Measurements from ENCODE around the gene CD163.
"Not testable (repeated sequence)": the region's sequence is repeated elsewhere in the genome, so short reads cannot be mapped to it uniquely, and the experiment has no call there.

CD163 gene

DNA sequence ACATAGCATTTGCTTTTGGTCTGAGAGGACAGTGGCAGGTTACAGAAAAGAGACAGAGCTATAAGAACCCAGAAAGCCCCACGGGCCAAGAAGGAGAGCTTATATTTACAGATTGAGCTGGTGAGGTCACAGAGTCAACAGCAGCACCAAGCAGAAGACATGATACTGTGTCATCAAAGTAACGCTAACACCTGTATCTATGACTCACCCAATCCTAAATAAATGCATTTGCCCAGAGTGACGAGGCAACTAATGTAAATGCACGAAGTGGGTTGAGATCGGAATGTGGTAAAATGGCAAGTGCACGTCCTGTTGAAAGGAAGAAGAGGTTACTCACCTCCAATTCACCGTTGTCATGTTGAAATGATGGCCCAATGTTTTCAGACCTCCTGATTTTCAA, 52.9 kb downstream of the CD163 start:
- no peak for DNase-seq (ENCODE audit: low read depth, low spot score)

DNA sequence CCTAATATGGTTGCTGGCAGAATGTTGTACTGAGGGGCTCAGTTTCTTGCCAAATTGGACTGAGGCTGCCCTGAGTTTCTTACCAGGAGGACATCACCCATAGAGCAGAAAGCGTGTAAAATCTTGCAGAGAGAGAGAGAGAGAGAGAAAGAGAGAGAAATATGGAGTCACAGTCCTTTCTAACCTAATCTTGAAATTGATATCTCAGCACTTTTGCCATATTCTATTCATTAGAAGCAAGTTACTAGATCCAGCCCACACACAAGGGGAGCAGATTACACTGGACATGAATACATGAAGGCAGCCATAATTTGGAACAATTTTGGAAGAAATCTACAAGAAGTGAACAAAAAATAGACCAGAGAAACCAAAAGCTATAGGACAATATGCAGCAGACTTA, 55.5 kb downstream of the CD163 start:
- no peak for DNase-seq (ENCODE audit: low read depth, low spot score)

DNA sequence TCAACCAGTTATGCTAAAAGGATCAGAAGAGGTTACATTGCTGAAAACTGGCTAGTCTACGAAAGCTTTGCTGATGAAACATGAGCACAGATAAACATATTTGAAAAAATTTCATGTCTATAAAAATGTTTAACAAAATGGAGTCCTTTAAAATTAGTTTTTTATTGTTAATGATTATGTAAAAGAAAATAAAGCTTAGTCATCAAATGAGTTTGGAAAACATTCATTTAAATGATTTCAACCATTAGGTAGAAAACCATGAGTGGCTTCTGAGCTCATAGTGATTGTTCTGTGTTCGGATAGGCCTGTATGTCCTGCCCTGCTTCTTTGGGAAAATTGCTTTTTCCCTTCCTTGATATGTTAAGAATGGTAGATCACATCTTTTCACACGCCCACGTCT, 59.0 kb downstream of the CD163 start:
- DNase-seq (ENCODE audit: low read depth, low spot score), result no peak

DNA sequence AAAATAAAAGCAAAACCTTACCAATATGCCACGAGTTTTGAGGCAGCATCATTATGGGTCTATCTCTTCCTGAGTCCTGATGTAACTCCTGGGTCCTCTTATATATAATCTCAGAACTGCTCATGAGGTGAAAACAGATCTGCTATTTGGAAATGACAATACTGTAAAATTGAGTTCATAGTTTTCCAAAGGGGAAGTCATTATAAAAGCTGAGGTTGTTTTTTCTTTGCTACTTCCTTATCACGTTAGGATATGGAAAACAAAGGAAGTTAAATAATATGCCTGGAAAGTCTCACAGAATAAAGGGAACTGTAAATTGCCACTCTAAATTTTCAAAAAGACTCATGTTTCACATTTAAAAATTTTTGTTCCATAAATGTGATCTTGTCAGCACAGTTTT, 59.5 kb downstream of the CD163 start, which contains the start of gene CD163L1:
TSS of gene CD163L1 (minus strand) at position 78 of the 400 bp plus-strand sequence. CDS start at position 52, 26 bp downstream.
- DNase-seq (ENCODE audit: low read depth, low spot score), result no peak

DNA sequence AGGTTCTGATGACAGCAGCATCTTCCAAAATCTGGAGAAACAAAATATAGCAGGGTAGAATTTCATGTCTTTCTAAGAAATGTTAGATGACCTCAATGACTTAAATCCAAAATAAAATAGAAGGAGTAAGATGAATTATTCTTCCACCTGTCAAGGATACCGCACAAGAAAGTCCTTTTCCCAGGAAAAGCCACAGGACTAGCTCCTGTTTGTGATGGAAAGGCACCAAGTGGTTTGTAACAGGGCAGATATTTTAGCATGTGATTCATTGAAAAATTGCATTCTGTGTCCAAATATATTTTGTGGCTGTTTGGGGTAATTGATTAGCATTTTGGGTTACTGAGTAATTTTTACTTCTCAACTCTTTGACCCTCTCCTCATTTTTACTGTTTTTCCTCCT, 62.4 kb downstream of the CD163 start:
- no peak for DNase-seq (ENCODE audit: low read depth, low spot score)

DNA sequence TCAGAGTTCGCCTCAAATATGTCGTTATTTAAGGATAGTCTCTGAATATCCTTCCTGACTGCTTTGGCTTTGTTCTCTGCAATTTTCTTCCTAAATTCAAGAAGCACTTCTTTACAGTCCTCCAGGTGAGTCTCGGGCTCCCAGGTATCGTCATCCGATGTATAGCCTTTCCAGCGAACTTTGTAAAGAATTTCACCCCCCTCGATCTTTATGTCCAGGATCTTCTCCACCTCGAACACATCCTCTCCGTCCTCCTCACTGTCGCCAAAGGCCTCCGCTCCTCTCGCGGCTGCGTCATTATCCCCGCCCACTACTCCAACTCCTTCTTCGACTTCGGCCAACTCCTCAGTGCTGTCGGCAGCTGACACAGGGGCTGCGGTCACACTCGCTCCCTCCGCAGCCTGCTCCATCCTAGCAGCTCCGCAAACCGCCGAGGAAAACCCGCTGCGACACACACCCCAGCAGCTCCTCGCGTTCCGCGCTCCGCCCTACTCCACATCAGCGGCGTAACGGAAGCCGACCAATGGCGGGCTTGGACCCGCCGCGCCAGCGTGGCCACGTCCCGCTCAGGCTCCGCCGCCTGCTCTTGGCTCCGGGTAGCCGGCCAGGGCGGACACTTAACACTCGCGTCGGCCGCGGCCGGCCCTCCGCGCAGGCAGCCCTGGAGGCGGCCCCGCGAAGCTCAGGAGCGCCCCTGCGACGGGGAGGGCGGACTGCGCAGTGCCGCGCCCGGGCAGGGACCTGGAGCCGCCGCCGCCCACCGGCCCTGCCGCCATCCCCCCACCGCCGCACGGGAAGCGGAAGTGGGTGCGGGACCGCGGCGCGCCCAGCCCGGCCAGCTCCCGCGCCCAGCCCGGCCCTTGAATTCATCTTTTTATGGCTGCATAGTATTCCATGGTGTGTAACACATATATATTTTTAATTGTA, 63.7 kb downstream of the CD163 start:
- DNase-seq (ENCODE audit: low read depth, low spot score), result no peak

DNA sequence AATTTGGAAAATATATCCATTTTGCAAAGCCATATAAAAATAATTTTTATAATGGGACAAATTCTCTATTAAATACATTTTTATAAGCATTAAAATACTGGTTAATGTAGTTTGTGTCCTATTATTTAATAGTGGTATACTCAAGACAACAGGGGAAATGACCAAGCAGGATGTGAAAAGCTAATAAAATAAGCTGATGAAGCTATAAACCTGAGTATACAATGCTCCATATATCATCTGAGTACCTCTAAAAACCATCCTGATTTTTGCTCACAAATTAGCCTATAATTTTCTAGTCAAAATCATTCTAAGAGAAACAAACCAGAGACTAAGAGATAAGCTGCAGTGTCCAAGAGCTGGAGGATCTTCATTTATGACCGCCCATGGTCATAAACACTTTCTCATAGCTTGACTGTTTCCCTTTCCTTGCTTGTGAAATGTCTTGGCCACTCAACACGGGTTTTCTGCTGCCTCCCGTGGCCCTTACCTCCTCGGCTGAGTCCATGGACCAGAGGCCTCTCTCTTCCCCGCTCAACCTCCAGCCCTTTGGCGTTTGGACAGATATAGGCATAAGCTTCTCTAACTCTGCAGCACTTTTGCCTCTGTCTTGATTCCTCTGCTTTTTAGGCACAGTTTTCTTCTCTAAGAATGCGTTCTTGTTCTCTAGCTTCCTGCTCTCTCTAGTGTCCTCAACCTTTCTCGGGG, 65.1 kb downstream of the CD163 start:
- DNase-seq (ENCODE audit: low read depth, low spot score), result not testable (repeated sequence)

DNA sequence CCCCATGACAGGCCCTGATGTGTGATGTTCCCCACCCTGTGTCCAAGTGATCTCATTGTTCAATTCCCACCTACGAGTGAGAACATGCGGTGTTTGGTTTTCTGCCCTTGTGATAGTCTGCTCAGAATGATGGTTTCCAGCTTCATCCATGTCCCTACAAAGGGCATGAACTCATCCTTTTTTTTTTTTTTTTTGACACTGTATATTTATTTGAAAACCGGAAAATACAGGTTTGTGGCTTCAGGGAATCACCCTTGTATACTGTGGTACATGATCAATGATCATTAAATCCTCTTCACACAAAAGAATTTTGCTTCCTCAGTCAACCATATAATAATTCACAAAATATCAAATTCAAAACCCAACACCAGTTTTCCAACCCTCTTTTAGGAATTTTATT, 66.1 kb downstream of the CD163 start:
- not testable (repeated sequence) for DNase-seq (ENCODE audit: low read depth, low spot score)

DNA sequence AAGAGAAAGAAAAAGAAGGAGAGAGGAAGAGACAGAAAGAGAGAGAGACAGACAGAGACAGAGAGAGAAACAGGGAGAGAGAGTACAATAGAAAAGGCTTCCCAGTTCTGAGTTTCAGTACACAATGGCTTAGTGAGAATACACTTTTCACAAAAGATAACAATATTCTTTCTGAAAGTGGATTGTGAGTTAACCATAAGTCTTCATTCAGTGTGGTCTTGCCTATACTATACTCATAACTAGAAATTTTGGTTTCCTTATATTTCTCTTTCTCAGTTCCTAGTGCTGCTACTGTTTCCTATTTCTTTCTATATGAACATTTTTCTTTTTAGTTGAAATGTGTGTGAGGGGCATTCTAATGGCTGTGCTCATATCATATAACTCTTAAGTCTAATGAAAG, 68.9 kb downstream of the CD163 start:
- no peak for DNase-seq (ENCODE audit: low read depth, low spot score)

DNA sequence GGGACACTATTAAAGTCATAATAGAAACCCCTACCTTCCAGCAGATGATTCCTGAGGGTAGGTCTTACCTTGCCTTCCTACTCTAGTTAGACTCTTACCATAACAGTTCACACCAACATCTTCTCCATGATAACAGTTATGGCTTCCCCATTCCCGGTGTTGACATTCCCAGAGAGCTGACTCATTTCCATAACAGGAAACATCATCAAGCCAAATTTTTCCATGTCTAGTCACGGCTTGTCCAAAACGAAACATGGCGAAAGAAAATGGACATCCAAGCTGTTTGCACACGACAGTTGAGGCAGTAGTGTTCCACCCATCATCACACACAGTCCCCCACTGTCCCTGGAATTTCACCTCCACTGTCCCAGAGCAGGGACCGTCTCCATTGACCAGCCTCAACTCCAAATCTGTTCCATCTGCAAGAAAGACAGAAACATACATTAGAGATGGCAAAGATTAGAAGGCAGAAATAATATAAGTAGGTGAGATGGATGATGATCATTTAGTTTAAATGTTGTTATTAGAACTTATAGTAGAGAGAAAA, 70.2 kb downstream of the CD163 start:
- DNase-seq (ENCODE audit: low read depth, low spot score), result no peak

DNA sequence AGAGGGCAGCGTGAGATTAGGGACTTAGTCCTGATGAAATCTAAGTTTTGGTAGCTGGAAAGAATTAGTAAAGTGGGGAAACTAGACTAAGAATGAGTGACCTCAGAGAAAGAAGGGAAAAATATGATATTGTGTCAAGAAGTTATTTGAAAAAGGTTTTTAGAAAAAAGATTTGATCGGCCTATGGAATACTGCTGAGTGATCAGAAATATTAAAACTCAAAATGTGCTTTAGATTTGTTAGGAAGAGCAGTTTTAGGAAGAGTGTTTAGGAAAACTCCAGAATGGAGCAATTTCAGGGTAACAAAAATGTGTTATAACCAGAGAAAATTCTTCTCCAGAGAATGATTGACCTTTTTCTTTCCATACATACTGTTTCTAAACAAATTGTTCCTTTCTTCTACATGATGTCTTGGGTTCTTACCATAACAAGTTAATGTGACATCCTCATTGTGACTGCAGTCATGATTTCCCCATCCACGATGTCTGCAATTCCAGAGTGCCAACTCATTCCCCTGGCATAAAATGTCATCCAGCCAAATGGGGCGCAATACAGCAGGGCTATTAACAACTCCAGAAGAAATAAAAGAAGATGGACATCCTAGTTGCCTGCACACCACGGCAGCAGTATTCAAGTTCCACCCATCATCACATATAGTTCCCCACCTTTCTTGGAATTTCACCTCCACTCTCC, 71.4 kb downstream of the CD163 start:
- DNase-seq (ENCODE audit: low read depth, low spot score), result no peak
